Stimulated activated naive CD8-positive, alpha-beta T cell treated with anti-CD3 and anti-CD28 coated beads, Interleukin-15, Interleukin-2, amounts not matched to agents 100 ng/mL and 50 ng/mL, for 24 hours (primary cell): ENCODE measurements around the gene SPARCL1.

Source experiments
- H3K27ac Mint-ChIP-seq: one replicate; pipeline ENCODE4 v1.8.0; 2021; ENCODE audit warnings: mild to moderate bottlenecking, mixed read lengths
- H3K27me3 Mint-ChIP-seq: one replicate; pipeline ENCODE4 v1.8.0; 2021; ENCODE audit warnings: mixed read lengths
- H3K36me3 Mint-ChIP-seq: one replicate; pipeline ENCODE4 v1.8.0; 2021; ENCODE audit warnings: low read depth, mixed read lengths
- H3K4me1 Mint-ChIP-seq: one replicate; pipeline ENCODE4 v1.8.0; 2021; ENCODE audit warnings: low read depth, mixed read lengths
- H3K4me3 Mint-ChIP-seq: one replicate; pipeline ENCODE4 v1.8.0; 2021; ENCODE audit warnings: mild to moderate bottlenecking, mixed read lengths
- H3K9me3 Mint-ChIP-seq: one replicate; pipeline ENCODE4 v1.8.0; 2021; ENCODE audit warnings: mixed read lengths

Gene SPARCL1

GRCh38 chr4:87525636-87526295 lies 3.4 kb downstream of the SPARCL1 start:
- Mint-ChIP-seq H3K27me3 (no peaks in the 10 kb centered on the region), H3K4me1 (no peaks in the 10 kb centered on the region), H3K27ac (no peak overlapping the region), H3K9me3 (peaks cover 18% of the 10 kb centered on the region), H3K4me3 (no peak overlapping the region), H3K36me3 (peaks cover 7% of the 10 kb centered on the region)

DNA sequence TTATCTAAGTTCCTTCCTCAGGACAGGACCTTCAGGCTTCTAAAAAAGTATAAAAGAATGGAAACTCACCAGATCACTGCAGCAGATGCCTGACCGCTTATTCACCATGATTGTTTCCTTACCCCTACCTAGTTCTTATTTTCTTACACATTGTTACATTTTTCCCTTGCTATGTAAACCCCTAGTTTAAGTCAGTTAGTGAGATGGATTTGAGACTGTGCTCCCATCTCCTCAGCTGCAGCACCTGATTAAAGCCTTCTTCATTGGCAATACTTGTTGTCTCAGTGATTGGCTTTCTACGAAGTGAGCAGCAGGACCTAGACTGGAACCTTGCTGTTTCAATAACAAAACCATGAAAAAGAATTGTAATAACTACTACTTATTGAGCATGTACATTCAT lies 4.7 kb downstream of the SPARCL1 start:
- H3K27me3 Mint-ChIP-seq = no peaks in the 10 kb centered on the region
- peaks cover 18% of the 10 kb centered on the region for H3K9me3 Mint-ChIP-seq
- H3K4me3 Mint-ChIP-seq = no peak overlapping the region
- no peak overlapping the region for H3K27ac Mint-ChIP-seq
- H3K4me1 Mint-ChIP-seq = no peaks in the 10 kb centered on the region
- peaks cover 7% of the 10 kb centered on the region for H3K36me3 Mint-ChIP-seq

GRCh38 chr4:87523307-87523706 lies 5.9 kb downstream of the SPARCL1 start:
- H3K36me3 Mint-ChIP-seq = peaks cover 7% of the 10 kb centered on the region
- H3K4me3 Mint-ChIP-seq = no peak overlapping the region
- no peak overlapping the region for H3K27ac Mint-ChIP-seq

DNA sequence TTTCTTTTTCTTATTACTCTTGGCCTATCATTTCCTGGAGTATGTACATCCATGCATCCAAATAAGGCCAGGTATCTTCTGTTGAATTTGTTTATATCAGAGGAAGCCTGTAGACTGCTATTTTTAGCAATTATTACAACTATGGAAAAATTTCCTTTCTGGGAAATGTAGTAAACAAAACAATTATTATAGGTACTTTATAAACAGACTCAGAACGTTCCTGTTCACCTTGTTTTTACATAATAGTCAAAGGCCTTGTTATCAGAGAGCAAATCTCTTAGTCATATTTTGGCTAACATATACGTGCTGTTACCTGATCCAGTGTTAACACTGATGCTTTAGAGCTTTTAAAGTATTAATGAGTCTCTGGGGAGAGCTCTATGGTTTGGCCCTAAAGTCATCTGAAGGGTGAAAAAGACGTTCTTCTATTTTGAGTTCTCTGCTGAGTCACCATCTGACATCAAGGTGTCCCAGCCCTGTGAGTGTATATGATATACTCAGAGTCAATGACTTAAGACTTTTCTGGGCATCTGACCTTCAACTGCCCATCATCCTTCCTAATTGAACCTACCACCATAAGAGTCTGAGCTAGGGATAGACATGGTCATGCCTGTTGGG lies 7.3 kb downstream of the SPARCL1 start:
- H3K9me3 Mint-ChIP-seq = peaks cover 18% of the 10 kb centered on the region
- no peaks in the 10 kb centered on the region for H3K27me3 Mint-ChIP-seq
- no peaks in the 10 kb centered on the region for H3K4me1 Mint-ChIP-seq
- H3K36me3 Mint-ChIP-seq = peaks cover 7% of the 10 kb centered on the region
- no peak overlapping the region for H3K4me3 Mint-ChIP-seq
- H3K27ac Mint-ChIP-seq = no peak overlapping the region

More at GRCh38 chr4:87523307-87523706, 5.9 kb downstream of the SPARCL1 start:
- H3K4me1 Mint-ChIP-seq = no peaks in the 10 kb centered on the region
- peaks cover 18% of the 10 kb centered on the region for H3K9me3 Mint-ChIP-seq
- H3K27me3 Mint-ChIP-seq = no peaks in the 10 kb centered on the region

GRCh38 chr4:87521319-87521718 lies 7.9 kb downstream of the SPARCL1 start:
- H3K4me1 Mint-ChIP-seq = no peaks in the 10 kb centered on the region
- peaks cover 18% of the 10 kb centered on the region for H3K9me3 Mint-ChIP-seq
- H3K27ac Mint-ChIP-seq = no peak overlapping the region
- peaks cover 7% of the 10 kb centered on the region for H3K36me3 Mint-ChIP-seq
- no peaks in the 10 kb centered on the region for H3K27me3 Mint-ChIP-seq
- no peak overlapping the region for H3K4me3 Mint-ChIP-seq

GRCh38 chr4:87517621-87518020 lies 11.6 kb downstream of the SPARCL1 start:
- Mint-ChIP-seq H3K9me3 (no peaks in the 10 kb centered on the region), H3K4me3 (no peak overlapping the region), H3K27me3 (no peaks in the 10 kb centered on the region), H3K27ac (no peak overlapping the region), H3K36me3 (no peaks in the 10 kb centered on the region), H3K4me1 (no peaks in the 10 kb centered on the region)

GRCh38 chr4:87516683-87517082 lies 12.5 kb downstream of the SPARCL1 start:
- Mint-ChIP-seq H3K4me1 (no peaks in the 10 kb centered on the region), H3K27ac (no peak overlapping the region), H3K27me3 (no peaks in the 10 kb centered on the region), H3K9me3 (no peaks in the 10 kb centered on the region), H3K4me3 (no peak overlapping the region), H3K36me3 (no peaks in the 10 kb centered on the region)

- Mint-ChIP-seq H3K36me3 (no peaks in the 10 kb centered on the region), H3K4me3 (no peak overlapping the region), H3K27me3 (no peaks in the 10 kb centered on the region), H3K27ac (no peak overlapping the region), H3K4me1 (no peaks in the 10 kb centered on the region), H3K9me3 (no peaks in the 10 kb centered on the region)
Observed at GRCh38 chr4:87512400-87512799, 16.8 kb downstream of the SPARCL1 start.

GRCh38 chr4:87511500-87511899 lies 17.7 kb downstream of the SPARCL1 start:
- no peaks in the 10 kb centered on the region for H3K27me3 Mint-ChIP-seq
- no peaks in the 10 kb centered on the region for H3K9me3 Mint-ChIP-seq
- H3K4me3 Mint-ChIP-seq = no peak overlapping the region
- H3K27ac Mint-ChIP-seq = no peak overlapping the region
- H3K36me3 Mint-ChIP-seq = no peaks in the 10 kb centered on the region
- no peaks in the 10 kb centered on the region for H3K4me1 Mint-ChIP-seq

- no peak overlapping the region for H3K4me3 Mint-ChIP-seq
- no peak overlapping the region for H3K27ac Mint-ChIP-seq
- no peaks in the 10 kb centered on the region for H3K9me3 Mint-ChIP-seq
- H3K36me3 Mint-ChIP-seq = no peaks in the 10 kb centered on the region
- no peaks in the 10 kb centered on the region for H3K27me3 Mint-ChIP-seq
- no peaks in the 10 kb centered on the region for H3K4me1 Mint-ChIP-seq
Observed at GRCh38 chr4:87510747-87511146, 18.4 kb downstream of the SPARCL1 start.

- Mint-ChIP-seq H3K9me3 (no peaks in the 10 kb centered on the region), H3K4me3 (no peak overlapping the region), H3K27ac (no peak overlapping the region), H3K36me3 (no peaks in the 10 kb centered on the region), H3K4me1 (no peaks in the 10 kb centered on the region), H3K27me3 (no peaks in the 10 kb centered on the region)
Observed at GRCh38 chr4:87506974-87507701, 22.0 kb downstream of the SPARCL1 start.

DNA sequence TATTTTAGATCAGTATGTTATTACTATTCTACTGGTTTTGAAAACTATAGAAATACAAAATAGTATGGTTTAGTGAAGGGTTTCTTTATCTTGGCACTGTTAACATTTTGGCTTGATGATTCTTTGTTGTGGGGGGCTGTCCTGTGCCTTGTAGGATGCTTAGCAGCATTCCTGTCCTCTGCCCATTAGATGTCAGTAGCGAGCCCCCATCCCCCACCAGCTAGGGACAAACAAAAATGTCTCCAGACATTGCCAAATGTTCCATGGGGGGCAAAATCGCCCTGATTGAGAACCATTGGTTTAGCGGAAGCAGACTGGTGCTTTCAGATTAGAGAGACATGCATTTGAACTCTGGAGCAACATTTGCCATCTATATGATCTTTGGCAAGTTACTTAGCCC lies 23.3 kb downstream of the SPARCL1 start:
- Mint-ChIP-seq H3K36me3 (no peaks in the 10 kb centered on the region), H3K9me3 (no peaks in the 10 kb centered on the region), H3K27ac (no peak overlapping the region), H3K27me3 (no peaks in the 10 kb centered on the region), H3K4me1 (no peaks in the 10 kb centered on the region), H3K4me3 (no peak overlapping the region)

DNA sequence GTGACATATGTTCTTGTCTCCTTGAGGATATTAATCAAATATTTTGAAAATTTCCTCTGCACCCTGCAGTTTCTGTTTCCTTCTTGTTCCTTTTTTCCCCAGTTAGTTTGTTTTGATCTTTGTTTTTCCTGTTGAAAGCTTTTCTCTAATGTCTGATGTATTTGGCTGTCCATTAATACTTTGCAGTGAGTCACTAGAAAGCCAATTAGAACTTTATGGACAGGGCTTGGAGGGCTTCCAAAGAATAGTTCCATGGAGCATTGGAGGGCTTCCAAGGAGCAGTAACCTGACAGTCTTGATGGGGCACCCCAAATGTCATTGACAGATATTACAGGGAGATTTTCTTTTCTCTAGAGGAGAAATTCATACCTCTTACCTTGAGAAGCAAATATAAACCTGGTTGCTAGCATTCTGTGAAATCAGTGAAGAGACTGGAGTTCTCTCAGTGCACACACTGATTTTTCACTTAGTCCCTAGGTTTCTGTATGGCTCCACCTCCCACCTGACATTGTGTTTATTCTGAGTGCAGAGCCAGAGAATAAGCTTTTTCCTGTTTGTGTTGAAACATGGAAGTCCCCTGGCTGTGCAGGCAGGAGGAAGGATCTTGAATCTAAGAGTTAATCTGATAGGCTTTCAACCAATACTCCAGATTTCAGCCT lies 26.5 kb downstream of the SPARCL1 start:
- Mint-ChIP-seq H3K9me3 (no peaks in the 10 kb centered on the region), H3K4me1 (peaks cover 4% of the 10 kb centered on the region), H3K4me3 (no peak overlapping the region), H3K27me3 (no peaks in the 10 kb centered on the region), H3K27ac (no peak overlapping the region), H3K36me3 (no peaks in the 10 kb centered on the region)

GRCh38 chr4:87500092-87500462 lies 29.1 kb downstream of the SPARCL1 start:
- Mint-ChIP-seq H3K9me3 (no peaks in the 10 kb centered on the region), H3K27ac (no peak overlapping the region), H3K4me3 (no peak overlapping the region), H3K36me3 (no peaks in the 10 kb centered on the region), H3K27me3 (no peaks in the 10 kb centered on the region), H3K4me1 (peaks cover 4% of the 10 kb centered on the region)

GRCh38 chr4:87499403-87500091 lies 29.6 kb downstream of the SPARCL1 start:
- Mint-ChIP-seq H3K4me1 (peaks cover 4% of the 10 kb centered on the region), H3K4me3 (no peak overlapping the region), H3K27me3 (no peaks in the 10 kb centered on the region), H3K36me3 (no peaks in the 10 kb centered on the region), H3K9me3 (no peaks in the 10 kb centered on the region), H3K27ac (no peak overlapping the region)
